Mucosa of gallbladder (tissue), 1 donor: ENCODE measurements around the gene TRIM65. TPM values are rescaled to one million over a fixed set of nuclear protein-coding genes. Genes with fewer than 3 reads are reported as not detected.
"Not testable (repeated sequence)": the region's sequence is repeated elsewhere in the genome, so short reads cannot be mapped to it uniquely, and the experiment has no call there.

ENCODE experiments used
- DNase-seq: peaks from one replicate; pipeline ENCODE4 v3.0.0-alpha.2; 2020; ENCODE audit warnings: low spot score
- total RNA-seq: library from RNA; stranded (reverse); gene quantifications from one replicate; pipeline ENCODE4 v1.2.1, GENCODE V29; 2021
- donor health status: DM: no; HTN: no; CAD: no.

The TRIM65 gene
- total RNA-seq, 1 donor from 2014 or later: 24.0 TPM

GRCh38 chr17:75897160-75898019, 639 bp upstream of the TRIM65 start:
- DNase-seq: no peak

DNA sequence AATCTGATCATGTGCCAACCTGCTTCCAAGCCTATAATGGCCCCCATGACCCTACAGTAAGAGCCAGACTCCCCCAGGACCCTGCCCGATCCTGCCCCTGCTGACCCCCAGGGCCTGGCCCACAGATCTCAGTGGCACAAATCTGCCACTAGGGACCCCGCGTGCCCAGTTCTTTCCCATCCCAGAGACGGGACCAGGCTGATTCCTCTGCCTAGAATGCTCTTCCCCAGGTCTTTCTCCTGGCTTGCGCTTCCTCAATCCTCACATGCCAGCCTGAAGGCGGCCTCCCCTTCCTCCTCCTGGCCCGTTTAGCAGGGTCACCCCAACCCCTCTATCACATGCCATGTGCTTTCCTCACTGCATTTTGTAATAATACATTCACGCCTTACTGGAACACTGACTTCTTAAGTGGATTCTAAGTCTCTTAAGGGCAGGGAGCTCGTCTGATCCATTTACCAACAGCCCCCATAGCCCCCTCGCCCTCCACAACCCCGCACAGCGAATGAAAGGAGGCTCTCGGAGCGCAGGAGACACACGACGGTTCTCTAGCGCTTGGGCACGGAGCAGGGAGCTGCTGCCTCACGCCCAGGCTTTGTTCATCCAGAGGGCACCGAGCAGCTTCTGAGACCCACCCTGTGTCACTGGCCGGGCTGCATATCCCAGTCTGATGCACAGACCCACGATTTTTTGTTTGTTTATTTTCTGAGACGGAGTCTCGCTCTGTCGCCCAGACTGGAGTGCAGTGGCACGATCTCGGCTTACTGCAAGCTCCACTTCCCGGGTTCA, 1.2 kb downstream of the TRIM65 start:
- no peak for DNase-seq

DNA sequence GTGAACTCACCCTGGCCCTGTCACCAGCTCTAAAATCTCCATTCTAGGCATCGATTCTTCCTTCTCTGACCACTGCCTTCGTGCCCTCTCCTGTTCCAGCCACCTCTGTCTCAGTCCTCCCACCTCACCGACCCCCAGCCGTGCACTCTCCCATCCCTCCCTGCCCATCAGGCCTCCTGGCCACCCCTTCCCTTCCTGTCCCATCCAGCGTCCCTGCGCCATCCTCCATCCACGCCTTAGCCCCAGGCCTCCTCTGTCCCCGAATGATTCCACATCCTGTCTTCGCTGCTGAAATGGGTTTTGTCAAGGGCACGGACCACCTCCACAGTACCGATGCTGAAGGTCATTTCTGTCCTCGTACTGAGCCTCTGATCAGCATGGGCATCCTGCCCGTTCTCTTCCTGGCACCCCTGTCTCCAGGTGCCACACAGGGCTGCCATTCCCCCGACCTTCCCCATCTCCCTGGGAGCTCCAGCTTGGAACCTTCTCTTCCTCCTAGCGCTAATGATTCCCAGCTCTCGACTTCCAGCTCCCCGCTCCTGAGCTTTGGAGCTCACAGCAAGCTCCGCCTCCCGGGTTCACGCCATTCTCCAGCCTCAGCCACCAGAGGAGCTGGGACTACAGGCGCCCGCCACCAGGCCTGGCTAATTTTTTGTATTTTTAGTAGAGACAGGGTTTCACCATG, 2.6 kb downstream of the TRIM65 start:
- DNase-seq: no peak

DNA sequence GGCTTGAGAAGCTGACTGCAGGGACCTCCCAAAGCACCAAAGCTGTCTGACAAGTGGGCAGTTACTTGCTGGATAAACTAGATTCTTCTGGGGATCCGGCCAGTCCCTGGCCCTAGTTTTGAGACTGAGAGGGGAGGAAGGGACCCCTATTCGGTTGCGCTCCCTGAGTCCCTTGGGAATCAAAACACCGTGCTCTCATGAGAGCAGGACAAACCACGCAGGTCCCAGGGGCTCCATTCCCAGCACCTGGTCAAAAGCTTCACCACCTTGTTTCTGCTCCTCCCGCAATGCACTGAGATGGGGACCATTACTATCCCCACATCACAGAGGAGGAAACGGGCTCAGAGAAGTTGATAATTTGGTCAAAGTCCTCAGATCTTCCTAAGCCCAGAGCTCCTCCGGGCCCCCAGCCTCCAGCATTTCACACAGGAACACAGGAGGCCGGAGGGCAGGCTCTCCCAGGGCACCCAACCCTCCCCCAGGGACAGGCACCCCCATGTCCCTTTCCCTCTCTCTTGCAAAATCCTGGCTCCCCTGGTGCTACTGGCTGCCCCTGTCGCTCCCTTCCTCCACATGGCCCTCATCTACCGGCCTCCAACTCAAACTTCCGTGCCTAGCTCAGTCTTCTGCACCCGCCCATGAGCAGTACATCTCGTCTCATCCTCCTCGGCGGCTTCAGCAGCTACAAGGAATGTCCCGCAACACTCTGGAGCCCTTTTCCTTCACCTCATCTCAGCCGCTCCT, 3.3 kb downstream of the TRIM65 start:
- no peak for DNase-seq

DNA sequence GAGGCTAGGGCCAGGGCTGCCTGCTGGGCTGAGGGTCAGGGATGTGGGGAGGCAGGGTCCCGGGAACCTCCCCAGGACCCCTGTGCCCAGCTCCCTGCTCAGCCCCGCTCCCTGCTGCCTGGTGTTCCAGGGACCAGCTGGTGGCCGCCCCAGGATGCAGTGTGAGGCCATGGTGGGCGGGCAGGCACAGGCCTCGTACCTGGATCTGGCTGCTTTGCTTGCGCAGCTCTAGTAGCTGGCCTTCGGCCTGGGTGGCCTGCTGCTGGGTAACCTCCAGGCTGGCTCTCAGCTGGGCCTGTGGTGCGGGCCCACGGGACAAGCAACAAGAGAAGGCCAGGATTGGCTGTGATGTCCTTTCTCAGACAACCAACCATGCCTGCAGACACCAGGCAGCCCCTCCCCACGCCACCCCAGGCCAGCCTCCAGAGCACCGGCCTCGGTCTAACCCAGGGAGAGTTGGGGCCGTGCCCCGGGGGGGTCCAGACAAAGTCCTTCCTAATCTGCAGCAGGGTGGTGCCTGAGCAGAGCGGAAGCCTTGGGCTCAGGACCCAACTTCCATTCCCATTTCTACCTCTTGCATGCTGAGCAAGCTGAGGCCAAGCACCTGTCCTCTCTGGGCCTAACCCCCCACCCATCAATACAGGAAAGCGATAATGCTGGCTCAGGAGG, 4.1 kb downstream of the TRIM65 start:
- no peak for DNase-seq

DNA sequence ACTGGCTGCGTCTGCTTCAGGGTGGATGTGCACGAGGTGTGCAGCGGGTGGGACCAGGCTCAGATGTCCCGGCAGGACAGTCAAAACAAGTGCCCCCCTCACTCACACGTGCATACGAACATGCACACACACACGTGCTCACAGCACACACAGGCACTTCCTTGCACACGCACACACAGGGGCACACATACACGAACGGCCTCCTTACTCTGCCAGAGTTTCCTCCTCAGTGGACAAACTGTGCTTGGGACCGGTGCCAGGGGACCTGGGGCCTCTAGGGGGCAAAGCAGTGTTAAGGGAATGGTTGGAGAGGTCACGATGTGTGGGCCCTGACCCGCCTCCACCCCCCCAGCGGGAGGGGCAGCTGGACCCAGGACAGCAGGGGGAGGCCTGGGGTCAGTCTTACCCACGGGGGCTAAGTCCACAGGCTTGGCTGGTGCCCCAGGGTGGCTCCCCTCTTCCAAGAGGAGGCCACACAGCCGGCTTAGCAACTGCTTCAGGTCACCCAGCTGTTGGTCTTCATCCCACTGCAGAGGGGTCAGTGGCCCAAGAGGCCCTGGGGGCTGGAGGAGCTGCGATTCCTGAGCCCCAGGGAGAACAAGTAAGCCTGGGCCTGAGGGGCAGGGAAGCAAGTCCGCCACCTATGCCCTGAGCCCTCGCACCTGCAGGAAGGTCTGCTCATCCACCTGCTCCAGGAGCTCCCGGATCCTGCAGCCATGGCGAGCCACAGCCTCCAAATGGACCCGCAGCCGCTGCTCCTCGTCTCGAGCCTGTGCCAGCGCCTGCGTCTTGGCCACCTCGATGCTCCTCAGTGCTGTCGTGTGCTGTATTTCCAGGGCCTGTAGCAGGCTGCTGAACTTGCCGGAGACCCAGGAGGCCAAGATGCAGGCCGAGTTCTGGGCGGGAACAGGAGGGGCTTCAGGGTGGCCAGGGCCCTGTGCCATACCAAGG, 4.9 kb downstream of the TRIM65 start:
- DNase-seq: no peak

- DNase-seq: no peak
Measured at GRCh38 chr17:75891022-75891604, 5.6 kb downstream of the TRIM65 start.

DNA sequence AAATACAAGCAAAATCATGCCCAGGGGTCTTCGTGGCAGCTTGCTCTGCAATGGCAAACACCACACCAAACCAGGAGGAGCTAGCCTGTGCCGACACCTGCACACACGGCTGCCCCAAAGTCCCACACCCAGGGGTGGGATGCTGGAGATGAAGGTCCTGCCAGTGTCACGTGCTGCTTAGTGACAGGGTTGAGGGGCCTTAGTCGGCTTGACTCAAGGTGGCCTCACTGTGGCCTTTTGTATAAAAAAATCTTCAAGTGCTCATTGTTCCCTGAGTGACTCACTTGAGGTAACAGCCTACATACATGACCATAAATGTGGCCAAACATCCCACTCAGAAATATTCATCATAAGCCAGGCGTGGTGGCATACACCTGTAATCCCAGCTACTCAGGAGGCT, 7.3 kb downstream of the TRIM65 start:
- DNase-seq: no peak

GRCh38 chr17:75888484-75888883, 8.3 kb downstream of the TRIM65 start:
- DNase-seq: no peak

GRCh38 chr17:75885860-75886259, 10.9 kb downstream of the TRIM65 start:
- not testable (repeated sequence) for DNase-seq

GRCh38 chr17:75885431-75885830, 11.3 kb downstream of the TRIM65 start:
- no peak for DNase-seq

- no peak for DNase-seq
Measured at GRCh38 chr17:75881678-75882454, 14.9 kb downstream of the TRIM65 start.

GRCh38 chr17:75880266-75880665, 16.5 kb downstream of the TRIM65 start:
- no peak for DNase-seq

DNA sequence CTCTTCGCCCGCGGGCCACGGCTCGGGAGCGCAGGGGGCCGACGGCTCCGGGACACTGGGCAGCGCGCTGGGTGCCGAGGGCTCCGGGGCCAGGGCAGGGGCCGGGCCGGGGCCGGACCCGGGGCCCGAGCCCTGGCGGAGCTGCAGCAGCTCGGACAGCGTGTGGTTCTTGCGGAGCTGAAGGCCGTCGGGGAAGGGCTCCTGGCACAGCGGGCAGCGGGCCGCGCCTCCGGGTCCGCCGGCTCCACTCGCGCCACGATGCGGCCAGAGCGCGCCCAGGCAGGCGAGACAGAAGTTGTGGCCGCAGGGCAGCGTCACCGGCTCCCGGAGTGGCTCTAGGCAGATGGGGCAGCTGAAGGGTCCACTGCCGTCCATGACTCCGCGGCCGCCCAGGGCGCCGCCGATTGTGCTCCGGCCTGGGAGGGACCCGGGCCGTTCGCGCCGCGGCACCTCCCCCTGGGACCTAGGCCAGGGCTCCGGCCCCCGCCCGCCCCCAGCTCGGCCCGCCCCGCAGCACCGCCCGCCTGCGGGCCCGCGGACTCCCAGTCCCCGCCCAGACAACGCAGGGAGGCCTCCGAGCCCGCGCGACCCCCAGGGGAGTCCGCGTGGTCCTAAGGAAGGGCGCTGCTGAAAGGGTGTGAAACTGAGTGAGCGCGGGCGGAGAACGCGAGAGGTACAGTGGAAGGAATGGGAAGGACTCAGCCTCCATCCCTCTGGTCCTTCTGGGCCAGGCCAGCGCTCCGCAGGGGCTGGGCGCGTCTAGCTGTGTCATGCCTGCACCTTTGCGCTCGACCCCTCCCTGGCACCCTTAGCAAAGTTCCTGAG, 18.4 kb downstream of the TRIM65 start, which contains the start of gene TRIM47:
Gene TRIM47 (minus strand): TSS at position 408 of the 825 bp plus-strand sequence. CDS start 33 bp downstream, at position 375.
- peak; percentile 54 for DNase-seq

- peak; percentile 74 for DNase-seq
Measured at GRCh38 chr17:75877752-75878173, 19.0 kb downstream of the TRIM65 start.

GRCh38 chr17:75876938-75877751, 19.6 kb downstream of the TRIM65 start:
- DNase-seq: peak; percentile 88
